GM18867 (cell line): Measurements from ENCODE around the gene SLC36A2.
A peak's percentile ranks its signal among the peaks of the same experiment; 100 is the strongest.
"Not testable (repeated sequence)": the region's sequence is repeated elsewhere in the genome, so short reads cannot be mapped to it uniquely, and the experiment has no call there.

Experiments used
- ATAC-seq: cut with Tn5 transposase; IDR thresholded peaks from one replicate; pipeline ENCODE4 v1.9.1; 2021; ENCODE audit warnings: mild to moderate bottlenecking, moderate library complexity; ENCODE audit not compliant: unreplicated experiment

The SLC36A2 gene

DNA sequence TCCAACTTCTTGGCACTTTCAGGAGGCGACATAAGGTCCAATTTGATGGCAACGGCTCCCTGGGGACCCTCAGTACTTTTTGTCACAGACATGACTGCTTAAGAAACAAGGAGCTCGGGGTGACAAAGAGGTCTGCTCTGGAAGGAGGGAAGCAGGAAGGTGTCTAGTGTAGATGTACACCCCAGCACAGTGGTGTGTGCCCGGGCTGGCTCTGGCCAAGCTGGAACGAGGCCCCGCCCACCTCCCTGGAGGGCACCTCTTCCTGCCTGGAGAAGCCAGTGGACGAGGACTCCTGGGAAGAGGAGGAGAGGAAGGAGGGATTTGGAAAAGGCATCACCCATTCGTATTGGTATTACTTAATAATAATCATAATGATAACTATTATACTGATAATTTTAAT, at the start of gene SLC36A2:
SLC36A2 (minus strand) TSS at position 191 of the 400 bp plus-strand sequence; CDS start at position 92, 99 bp downstream.
- no peak for ATAC-seq

GRCh38 chr5:151388960-151389359, 41.6 kb upstream of the SLC36A2 start:
- ATAC-seq = no peak

DNA sequence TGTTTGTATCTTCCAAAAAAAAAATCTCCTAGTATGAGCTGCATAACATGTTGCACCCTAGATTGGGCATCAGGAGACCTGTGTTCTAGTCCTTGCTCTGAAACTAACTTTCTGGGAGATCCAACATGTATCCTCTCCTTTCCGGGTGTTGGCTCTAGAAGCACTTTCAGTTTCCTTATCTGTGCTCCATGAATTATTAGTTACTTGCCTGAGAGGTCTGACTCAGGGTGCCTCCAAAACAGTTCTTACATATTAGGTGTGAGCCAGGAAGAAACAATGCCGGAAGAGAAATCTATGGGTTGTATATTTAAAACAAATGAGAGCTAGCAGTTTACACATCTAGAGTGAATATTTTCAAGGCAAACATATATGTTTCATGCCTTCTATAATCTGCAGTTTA, 36.7 kb upstream of the SLC36A2 start:
- ATAC-seq = no peak

GRCh38 chr5:151383011-151383410, 35.7 kb upstream of the SLC36A2 start:
- ATAC-seq = no peak

DNA sequence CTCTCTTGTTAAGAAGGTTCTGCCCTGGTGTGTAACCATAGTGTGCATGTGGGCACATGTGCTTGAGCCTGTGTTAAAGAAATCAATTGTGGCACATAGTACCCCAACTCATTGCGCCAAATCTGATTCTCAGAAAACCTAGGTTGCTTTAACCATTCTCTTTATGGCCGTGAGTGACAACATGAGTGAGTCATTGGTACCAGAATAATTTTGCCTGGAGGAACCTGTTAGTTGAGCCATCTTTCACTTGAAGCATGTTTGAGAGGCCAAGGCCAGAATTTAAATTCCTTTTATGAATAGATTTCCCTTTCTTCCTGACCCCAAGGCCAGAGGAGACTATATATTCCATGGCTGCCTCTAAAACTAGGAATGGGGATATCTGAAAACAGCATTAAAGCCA, 35.2 kb upstream of the SLC36A2 start:
- no peak for ATAC-seq

GRCh38 chr5:151381899-151382298, 34.5 kb upstream of the SLC36A2 start:
- no peak for ATAC-seq

GRCh38 chr5:151378616-151379015, 31.3 kb upstream of the SLC36A2 start:
- no peak for ATAC-seq

- ATAC-seq = no peak
These were observed 27.2 kb upstream of the SLC36A2 start for GRCh38 chr5:151374539-151374938.

DNA sequence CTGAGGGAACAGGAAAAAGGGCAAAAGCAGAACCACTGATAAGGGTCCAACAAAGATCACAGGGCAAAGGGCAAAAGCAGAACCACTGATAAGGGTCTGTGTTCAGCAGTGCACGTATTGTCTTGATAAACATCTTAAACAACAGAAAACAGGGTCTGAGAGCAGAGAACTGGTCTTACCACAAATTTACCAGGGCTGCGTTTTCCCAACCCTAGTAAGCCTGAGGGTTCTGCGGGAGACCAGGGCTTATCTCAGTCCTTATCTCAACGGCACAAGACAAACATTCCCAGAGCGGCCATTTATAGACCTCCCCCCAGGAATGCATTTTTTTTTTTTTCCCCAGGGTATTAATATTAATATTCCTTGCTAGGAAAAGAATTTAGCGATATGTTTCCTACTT, 19.7 kb upstream of the SLC36A2 start:
- ATAC-seq = not testable (repeated sequence)

DNA sequence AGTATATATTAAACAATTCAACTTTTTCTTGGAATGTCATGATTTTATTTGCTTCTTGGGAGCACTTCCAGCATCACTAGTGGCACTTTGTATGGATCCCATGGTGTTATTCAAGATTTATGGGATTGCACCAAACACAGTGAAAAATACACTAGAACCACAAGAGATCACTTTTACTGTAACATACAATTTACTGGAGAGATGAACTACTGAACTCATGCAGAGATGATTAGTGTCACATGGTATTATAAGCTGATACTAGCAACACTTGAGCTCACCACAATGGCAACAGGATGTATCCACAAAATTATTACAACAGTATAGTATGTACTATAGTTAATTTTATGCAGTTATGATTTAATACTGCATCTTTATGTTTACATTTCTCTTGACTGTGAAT, 16.3 kb upstream of the SLC36A2 start:
- ATAC-seq = no peak

DNA sequence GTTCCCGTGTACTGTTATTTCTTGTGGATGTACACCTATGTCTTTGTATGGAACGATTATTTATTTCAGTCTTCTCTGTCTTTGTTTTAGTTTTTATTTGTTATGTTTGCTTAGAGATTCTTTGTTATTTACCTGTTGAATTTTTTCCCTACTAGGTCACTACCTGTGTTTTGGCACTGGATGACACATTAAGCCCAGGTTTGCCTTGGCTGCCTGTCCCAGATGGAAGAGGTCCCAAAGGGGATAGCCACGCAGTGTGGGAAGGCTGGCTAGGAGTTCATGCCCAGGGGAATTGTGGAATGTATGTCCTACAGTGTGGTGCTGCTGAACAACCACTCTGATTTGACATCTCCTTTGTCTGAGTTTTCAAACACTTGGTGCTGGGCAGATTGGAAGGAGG, 15.6 kb upstream of the SLC36A2 start:
- no peak for ATAC-seq

DNA sequence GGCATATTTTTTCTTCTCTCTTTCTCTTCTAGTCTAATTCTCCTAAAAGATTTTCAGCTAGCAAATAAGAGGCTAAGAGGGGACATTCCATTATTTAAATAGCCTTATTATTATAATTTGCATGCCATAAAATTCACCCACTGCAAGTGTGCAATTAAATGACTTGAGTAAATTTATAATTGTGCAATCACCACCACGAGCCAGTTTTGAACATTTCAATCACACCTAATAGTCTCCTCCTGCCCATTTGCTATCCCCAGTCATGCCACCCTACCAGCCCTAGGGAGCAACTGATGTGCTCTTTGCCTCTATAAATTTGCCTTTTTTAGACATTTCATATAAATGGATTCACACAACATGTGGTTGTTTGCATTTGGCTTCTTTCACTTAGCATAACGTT, 12.0 kb upstream of the SLC36A2 start:
- ATAC-seq = no peak

DNA sequence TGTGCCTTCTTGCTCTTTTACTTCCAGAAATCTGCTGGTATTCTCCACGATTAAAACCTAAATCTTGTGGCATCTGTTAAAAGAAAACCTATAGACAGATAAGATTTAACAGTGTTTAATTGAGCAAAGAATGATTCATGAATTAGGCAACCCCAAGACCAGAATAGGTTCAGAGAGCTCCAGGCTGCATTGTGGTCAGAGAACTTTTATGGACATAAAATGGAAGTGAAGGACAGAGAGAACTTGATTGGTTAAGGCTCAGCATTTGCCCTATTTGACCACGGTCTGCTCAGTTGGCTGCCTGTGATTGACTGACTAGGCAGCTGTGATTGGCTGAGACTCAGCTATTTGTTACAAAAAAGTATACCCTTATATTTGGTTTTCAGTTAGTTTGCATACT, 10.4 kb upstream of the SLC36A2 start:
- ATAC-seq = no peak

DNA sequence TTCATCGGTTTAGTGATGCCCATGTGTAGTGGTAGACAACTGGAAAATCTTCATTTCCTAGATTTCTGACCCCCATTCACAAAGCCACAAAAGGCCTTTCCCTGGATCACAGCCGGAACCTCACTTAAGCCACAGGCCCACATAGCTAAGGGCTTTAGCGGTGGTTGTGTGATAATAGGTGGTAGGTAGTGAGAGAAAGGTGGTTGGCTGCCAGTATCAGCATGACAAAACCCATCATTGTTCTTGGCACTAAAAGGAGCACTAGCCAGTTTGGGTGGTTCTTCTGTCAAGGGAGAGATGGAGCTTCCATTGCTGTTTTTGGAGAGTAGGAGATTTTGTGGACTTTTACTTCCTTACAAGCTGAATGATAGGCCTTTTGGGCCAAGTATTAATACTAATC, 9.7 kb upstream of the SLC36A2 start:
- no peak for ATAC-seq

- no peak for ATAC-seq
These were observed 4.3 kb upstream of the SLC36A2 start for GRCh38 chr5:151351671-151352070.

DNA sequence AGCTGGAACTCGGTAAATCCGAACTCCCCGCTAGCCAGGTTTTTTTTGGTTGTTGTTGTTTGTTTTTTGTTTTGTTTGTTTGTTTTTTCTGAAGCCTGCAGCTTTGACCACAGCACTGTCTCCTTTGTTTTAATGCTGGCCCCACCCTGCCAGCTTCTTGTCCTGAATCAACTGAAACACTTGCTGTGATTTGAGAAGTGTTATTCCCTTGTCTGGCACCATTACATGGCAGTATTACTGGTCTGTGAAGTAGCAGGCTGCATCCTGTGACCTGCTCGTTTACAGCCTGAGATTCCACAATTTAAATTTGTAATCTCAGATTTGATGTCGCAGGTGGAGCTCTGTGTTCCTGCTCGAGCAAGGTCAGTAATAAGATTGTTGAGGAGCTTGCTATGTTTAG, 1.4 kb upstream of the SLC36A2 start:
- no peak for ATAC-seq

DNA sequence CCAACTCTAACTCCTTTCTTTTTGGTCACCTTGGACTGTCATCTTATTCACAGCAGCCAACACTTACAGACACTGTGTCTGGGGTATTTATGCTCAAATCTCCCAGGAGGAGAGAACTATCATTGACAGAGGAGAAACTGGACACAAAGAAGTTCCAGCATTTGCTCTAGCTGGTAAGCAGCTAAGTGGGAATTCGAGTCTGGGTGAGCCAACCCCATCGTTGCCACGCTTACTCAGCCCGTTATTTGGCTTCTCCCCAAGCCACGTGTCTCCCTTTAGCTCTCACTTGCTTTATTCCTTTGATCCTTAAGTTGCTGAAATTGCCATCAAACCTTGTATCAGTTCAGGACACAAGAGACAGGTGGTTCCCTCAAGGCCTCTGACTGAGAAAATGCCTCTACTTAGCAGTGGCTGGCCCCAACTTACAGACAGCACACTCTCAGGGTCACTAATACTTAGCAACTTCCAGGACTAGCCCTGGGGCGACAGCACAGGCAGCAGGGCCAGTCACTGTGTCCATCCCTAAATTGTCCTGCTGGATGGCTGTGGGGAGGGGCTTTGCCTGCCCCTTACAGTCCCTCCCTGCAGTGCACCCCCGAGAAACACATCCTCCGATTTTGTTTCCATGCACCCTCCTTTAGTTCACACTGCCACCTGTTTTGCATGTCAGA, 1.4 kb downstream of the SLC36A2 start:
- ATAC-seq = no peak

GRCh38 chr5:151345187-151345807, 2.1 kb downstream of the SLC36A2 start:
- ATAC-seq = no peak

DNA sequence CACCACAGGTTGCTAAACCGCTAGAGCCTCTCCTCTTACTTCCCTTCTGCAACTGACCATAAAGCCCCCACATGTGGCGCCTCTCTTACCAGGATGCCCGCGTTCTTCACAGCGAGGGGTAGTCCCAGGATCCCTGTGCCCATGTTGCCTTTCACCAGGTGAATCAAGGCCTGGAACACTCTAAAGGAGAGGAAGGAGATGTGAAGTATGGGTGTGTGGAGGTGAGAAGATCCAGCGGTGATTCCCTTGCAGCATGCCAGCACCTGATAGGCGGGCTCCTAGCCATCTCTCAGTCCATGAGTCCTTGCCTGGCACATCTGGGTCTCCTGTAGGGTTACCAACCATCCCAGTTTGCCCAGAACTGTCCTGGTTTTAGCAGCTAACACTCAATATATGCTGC, 3.3 kb downstream of the SLC36A2 start:
- ATAC-seq = no peak

DNA sequence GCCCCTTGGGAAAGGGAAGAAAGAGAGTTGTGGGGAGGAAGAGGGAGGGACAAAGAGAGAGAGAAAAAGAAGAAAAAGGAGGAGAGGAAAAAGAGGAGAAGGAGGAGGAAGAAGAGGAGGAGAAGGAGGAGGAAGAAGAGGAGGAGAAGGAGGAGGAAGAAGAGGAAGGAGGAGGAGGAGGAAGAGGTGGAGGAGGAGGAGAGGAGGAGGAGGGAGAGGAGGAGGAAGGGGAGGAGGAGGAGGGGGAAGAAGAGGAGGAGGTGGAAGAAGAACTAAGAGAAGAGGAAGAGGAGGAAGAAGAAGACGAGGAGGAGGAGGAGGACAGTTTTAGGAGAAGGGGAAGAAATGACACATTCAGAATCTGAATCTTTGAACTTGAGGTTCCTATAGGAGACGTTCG, 7.4 kb downstream of the SLC36A2 start:
- ATAC-seq = no peak

DNA sequence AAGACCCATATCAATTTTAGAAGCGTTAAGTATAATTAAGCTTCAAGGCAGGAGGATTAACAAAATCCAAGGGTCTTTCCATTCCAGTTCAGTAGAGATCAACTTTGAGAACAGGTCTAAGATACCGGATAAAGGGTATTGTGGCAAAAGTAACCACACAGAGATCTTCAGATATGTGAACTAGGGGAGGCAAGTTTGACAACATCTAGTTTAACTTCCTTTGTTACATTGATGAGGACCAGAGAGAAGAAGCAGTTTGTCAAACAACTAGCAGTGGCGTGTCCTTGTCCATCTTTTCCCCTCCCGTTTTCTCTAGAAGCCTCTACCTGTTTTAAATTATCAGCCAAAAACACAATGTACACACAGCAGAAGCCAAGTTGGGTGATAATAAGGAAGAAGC, 8.6 kb downstream of the SLC36A2 start:
- no peak for ATAC-seq

DNA sequence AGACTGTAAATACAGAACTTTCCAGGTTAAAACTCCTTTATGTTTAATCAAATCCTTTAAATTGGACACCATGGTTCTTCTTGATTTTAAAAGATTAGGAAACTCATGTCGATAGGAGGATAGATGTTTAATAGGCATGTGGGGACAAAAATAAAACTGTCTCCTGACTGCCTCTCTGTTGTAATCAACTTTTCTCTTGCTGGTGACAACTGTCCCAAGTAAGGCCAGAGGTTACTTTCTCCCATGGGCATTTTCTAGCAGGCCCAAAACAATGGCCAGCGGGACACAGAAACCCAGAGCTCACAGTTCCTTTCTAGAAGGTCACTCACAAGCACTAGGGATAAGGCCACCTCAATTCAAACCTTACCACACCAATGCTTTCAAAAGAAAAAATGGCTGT, 14.5 kb downstream of the SLC36A2 start:
- ATAC-seq = no peak

DNA sequence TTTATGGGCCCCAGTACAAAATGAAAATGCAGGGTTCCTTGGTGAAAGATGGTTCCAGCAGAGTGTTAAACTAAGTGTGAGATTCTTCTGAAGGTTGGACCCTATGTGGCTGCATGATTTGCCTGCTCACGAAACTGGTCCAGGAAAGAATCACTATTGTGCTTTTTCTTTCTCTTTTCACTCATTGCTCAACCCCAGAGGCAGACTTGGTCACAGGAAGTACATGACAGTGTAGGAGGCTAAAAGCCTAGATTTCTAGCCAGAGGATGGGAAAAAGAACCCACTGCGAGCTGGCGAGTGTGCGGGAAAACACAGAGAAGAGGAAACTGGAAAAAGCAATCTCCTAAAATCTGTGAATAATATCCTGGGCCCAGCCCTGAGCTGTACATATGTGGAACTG, 18.6 kb downstream of the SLC36A2 start:
- peak; percentile 63 for ATAC-seq
